Measurements from ENCODE around the gene SLC43A2.

The SLC43A2 gene

DNA sequence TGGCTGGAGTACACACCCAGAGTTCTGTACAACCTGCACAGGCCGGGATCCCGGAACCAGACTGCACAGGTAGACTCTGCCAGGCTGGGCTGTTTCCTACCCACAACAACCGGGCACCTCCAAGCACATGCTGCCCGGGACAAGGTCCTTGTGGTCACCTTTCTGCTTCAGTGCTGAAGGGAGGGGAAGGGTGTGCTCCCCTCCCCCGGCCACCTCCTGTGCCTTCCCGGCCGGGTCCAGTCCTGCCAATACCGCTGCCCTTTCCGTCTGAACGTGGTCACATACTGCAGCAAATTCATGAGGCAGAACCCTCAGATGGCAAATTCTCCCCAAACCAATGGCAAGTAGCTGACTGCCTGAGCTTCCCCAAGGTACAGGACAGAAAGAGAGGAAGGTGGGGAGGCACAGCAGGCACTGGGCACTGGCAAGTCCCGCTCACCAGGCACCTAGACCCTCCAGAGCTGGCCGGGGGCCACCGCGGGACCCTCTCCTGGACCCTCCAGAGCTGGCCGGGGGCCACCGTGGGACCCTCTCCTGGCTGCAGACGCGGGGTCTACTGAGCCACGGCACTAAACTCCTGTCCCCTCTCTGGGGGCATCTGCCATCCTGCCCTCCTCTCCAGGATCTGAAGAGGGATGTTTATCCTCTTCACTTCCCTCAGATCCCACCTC is 22.8 kb downstream of the SLC43A2 start:
- Mint-ChIP-seq H3K4me3 (no peak overlapping the region), H3K4me1 (peaks cover 9% of the 10 kb centered on the region)

DNA sequence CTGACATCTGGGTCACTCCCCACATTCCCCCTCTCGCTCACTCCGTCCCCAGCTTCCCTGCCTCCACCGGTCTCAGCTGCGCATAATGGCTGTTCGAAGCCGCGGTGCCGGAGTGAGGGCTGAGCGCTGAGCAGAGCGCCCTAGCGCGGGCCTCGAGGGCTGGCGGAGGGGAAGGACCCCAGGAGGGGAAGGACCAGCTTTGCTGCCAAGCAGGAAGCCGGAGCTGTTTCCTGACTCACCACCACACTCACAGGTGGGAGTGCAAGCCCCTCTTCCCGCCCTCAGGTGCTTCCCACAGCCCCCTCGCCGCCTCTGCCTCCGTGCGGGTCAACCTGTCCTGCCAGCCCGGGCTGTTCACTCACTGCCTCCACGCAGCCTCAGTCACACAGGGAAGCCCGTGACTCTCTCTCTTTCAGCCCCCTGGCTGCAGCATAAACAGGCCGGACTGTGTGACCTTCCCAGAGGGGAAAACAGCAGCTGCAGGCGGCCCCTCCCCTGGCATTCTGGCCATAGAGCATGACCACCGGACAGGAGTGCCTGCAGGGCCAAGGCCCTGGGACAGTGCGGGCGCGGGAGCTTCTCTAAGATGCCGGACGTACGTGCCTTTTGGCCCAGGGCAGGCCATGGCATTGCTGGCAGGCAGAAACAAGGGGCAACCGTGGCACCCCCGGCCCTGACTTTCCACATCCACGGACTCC is 23.7 kb downstream of the SLC43A2 start:
- Mint-ChIP-seq H3K4me1 (peaks cover 9% of the 10 kb centered on the region), H3K27me3 (no peaks in the 10 kb centered on the region), H3K27ac (ENCODE audit: low read depth) (no peak overlapping the region), H3K4me3 (no peak overlapping the region), H3K36me3 (ENCODE audit: insufficient read depth) (peaks cover 2% of the 10 kb centered on the region), H3K9me3 (no peaks in the 10 kb centered on the region)
- no peak for DNase-seq (ENCODE audit: low spot score in 2 of 2)
- no peak for ATAC-seq (replicated peaks; ENCODE audit: extremely low read depth, poor library complexity, severe bottlenecking)

More for the DNA sequence above, 22.8 kb downstream of the SLC43A2 start:
- Mint-ChIP-seq H3K36me3 (ENCODE audit: insufficient read depth) (peaks cover 2% of the 10 kb centered on the region), H3K27me3 (no peaks in the 10 kb centered on the region), H3K27ac (ENCODE audit: low read depth) (no peak overlapping the region), H3K9me3 (no peaks in the 10 kb centered on the region)
- DNase-seq (ENCODE audit: low spot score in 2 of 2) (no peak), ATAC-seq (replicated peaks; ENCODE audit: extremely low read depth, poor library complexity, severe bottlenecking) (no peak)

GRCh38 chr17:1601571-1601970 is 27.1 kb downstream of the SLC43A2 start:
- H3K4me3 Mint-ChIP-seq, result no peak overlapping the region
- no peaks in the 10 kb centered on the region for H3K4me1 Mint-ChIP-seq
- no peak for DNase-seq (ENCODE audit: low spot score in 2 of 2)
- no peak overlapping the region for H3K27ac Mint-ChIP-seq (ENCODE audit: low read depth)
- H3K9me3 Mint-ChIP-seq, result no peaks in the 10 kb centered on the region
- no peaks in the 10 kb centered on the region for H3K27me3 Mint-ChIP-seq
- H3K36me3 Mint-ChIP-seq (ENCODE audit: insufficient read depth), result peaks cover 2% of the 10 kb centered on the region
- no peak for ATAC-seq (replicated peaks; ENCODE audit: extremely low read depth, poor library complexity, severe bottlenecking)

DNA sequence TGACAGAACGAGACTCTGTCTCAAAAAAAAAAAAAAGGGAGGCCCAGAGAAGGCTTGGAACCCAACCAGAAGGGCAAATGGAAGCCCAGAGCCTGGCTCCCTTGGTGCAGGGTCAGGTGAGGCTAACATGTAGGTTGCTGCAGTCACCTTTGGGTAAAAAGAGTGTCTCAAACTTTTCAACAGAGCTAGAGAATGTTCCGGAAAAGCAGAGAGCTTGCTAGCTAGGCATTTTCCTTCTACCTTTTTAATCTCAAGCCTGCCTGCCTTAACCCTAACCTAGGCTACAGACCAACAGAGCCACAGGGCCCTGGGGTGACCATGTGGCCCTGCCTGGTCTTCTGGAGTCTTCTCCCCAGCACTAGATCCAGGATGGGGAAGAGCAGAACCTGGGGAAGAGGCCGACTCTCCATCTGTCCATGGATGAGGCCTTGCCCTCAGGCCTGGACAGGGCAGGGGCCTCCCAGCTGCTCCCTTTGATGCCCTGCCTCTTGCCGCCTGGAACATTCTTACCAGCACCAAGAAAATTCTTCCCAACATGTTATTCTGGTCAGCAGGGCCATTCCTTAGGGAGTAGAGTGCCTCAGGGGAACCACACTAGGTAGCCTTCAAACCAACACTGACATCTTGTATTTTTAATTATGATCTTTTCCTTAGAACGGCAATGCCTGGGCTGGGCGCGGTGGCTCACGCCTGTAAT is 30.1 kb downstream of the SLC43A2 start:
- Mint-ChIP-seq H3K27me3 (no peaks in the 10 kb centered on the region), H3K4me1 (no peaks in the 10 kb centered on the region), H3K4me3 (no peak overlapping the region), H3K36me3 (ENCODE audit: insufficient read depth) (no peaks in the 10 kb centered on the region), H3K27ac (ENCODE audit: low read depth) (no peak overlapping the region), H3K9me3 (no peaks in the 10 kb centered on the region)
- DNase-seq (ENCODE audit: low spot score in 2 of 2) (no peak), ATAC-seq (replicated peaks; ENCODE audit: extremely low read depth, poor library complexity, severe bottlenecking) (no peak)

DNA sequence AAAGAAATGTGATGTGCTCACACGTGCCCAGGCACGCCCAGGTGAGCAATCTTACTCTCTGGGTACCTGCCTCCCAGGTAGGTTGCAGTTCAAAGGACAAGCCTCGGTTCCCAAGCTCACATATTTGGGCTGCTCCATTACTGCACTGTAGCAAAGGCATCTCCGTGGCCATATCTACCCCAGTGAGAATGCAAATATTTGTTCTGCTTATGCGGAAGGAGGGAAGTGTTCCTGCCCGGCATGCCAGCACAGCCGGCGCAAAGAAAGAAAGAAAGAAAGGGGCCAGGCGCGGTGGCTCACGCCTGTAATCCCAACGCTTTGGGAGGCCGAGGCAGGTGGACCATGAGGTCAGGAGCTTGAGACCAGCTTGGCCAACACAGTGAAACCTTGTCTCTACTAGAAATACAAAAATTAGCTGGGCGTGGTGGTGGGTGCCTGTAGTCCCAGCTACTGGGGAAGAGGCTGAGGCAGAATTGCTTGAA is 30.7 kb downstream of the SLC43A2 start:
- H3K27ac Mint-ChIP-seq (ENCODE audit: low read depth), result no peak overlapping the region

GRCh38 chr17:1593630-1593931 is 35.1 kb downstream of the SLC43A2 start:
- H3K27ac Mint-ChIP-seq (ENCODE audit: low read depth), result no peak overlapping the region
- no peaks in the 10 kb centered on the region for H3K27me3 Mint-ChIP-seq
- no peaks in the 10 kb centered on the region for H3K4me1 Mint-ChIP-seq
- H3K36me3 Mint-ChIP-seq (ENCODE audit: insufficient read depth), result peaks cover 4% of the 10 kb centered on the region
- no peak overlapping the region for H3K4me3 Mint-ChIP-seq
- ATAC-seq (replicated peaks; ENCODE audit: extremely low read depth, poor library complexity, severe bottlenecking) (no peak), DNase-seq (ENCODE audit: low spot score in 2 of 2) (no peak)
- no peaks in the 10 kb centered on the region for H3K9me3 Mint-ChIP-seq

More for the DNA sequence above, 30.7 kb downstream of the SLC43A2 start:
- Mint-ChIP-seq H3K36me3 (ENCODE audit: insufficient read depth) (peaks cover 2% of the 10 kb centered on the region), H3K27me3 (no peaks in the 10 kb centered on the region), H3K4me1 (no peaks in the 10 kb centered on the region), H3K9me3 (no peaks in the 10 kb centered on the region), H3K4me3 (no peak overlapping the region)
- DNase-seq (ENCODE audit: low spot score in 2 of 2), result no peak
- no peak for ATAC-seq (replicated peaks; ENCODE audit: extremely low read depth, poor library complexity, severe bottlenecking)

DNA sequence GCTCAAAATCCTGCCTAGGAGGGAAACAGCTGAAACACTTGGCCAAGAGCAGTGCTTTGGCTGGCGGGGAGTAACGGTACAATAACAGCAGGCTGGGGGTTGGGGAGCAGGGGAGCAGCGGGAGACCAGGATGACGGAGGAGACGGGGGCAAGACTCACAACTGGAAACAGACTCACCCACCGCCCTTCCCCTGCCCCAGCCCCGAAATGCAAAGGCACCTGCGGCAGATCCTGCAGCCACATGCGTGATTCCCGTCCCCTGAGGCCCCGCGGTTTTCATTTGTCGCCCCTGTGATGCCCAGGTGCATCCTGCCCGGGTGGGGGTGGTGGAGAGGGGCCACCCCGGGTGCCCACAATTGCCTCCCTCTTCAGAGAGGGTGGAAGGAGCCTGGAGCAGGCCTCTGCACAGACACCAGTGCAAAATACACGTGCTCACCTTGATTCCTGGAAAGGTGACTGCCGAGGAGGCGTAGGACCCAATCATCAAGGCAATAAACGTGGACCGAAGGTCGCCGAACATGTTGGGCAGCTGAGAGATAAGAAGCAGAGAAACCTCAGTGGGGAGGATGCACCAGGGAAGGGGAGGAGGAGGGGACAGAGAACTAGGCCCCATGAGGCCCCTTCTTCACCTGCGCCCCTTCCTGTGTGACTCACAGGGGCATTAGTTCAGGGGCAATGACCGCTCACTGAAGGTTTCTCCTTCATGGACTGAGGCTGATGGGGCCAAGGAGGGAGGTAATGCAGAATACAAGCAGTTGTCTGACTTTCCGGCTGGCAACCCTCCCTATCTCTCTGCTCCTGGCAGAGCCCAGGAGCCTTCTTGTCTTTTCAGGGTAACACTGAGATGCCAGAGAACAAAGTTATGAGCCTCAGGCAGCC is 35.6 kb downstream of the SLC43A2 start:
- no peak for DNase-seq (ENCODE audit: low spot score in 2 of 2)
- H3K27ac Mint-ChIP-seq (ENCODE audit: low read depth), result no peak overlapping the region
- no peaks in the 10 kb centered on the region for H3K27me3 Mint-ChIP-seq
- peaks cover 6% of the 10 kb centered on the region for H3K36me3 Mint-ChIP-seq (ENCODE audit: insufficient read depth)
- no peak for ATAC-seq (replicated peaks; ENCODE audit: extremely low read depth, poor library complexity, severe bottlenecking)
- H3K4me1 Mint-ChIP-seq, result no peaks in the 10 kb centered on the region
- no peak overlapping the region for H3K4me3 Mint-ChIP-seq
- no peaks in the 10 kb centered on the region for H3K9me3 Mint-ChIP-seq

DNA sequence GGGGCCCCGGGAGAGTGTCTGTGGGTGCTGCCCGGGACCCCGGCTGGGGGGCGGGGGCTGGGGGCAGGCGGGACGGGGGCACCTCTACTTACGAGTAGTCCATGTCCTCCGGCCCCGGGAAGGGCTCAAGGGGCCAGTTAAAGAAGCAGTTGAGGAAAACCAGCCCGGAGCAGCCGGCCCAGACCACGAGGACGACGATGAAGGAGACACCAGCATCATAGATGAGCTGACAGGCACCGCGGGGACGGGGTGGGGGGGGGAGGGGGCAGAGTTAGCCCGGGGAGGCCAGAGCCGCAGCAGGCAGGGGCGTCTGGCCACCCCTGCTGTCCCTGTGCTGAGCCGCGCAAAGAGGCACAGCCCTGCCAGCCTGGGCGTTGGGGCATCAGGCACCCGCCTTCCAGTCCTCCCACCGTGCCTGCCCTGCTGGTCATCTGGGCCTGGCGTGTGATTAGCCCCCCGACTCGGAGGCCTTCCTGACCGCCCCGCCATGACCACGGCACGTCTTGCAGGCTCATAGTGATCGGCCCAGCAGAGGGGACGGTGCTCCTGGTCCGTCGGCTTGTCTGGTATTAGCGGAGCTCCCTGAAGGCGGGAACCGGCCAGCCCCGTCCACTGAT is 37.1 kb downstream of the SLC43A2 start:
- ATAC-seq (replicated peaks; ENCODE audit: extremely low read depth, poor library complexity, severe bottlenecking) (no peak), DNase-seq (ENCODE audit: low spot score in 2 of 2) (no peak)
- Mint-ChIP-seq H3K36me3 (ENCODE audit: insufficient read depth) (peaks cover 6% of the 10 kb centered on the region), H3K9me3 (no peaks in the 10 kb centered on the region), H3K4me1 (no peaks in the 10 kb centered on the region), H3K27ac (ENCODE audit: low read depth) (no peak overlapping the region), H3K4me3 (no peak overlapping the region), H3K27me3 (no peaks in the 10 kb centered on the region)

GRCh38 chr17:1590747-1591473 is 37.7 kb downstream of the SLC43A2 start:
- DNase-seq (ENCODE audit: low spot score in 2 of 2) (no peak), ATAC-seq (replicated peaks; ENCODE audit: extremely low read depth, poor library complexity, severe bottlenecking) (no peak)
- Mint-ChIP-seq H3K27ac (ENCODE audit: low read depth) (no peak overlapping the region), H3K9me3 (no peaks in the 10 kb centered on the region), H3K4me1 (no peaks in the 10 kb centered on the region), H3K4me3 (no peak overlapping the region), H3K27me3 (no peaks in the 10 kb centered on the region), H3K36me3 (ENCODE audit: insufficient read depth) (peaks cover 6% of the 10 kb centered on the region)

DNA sequence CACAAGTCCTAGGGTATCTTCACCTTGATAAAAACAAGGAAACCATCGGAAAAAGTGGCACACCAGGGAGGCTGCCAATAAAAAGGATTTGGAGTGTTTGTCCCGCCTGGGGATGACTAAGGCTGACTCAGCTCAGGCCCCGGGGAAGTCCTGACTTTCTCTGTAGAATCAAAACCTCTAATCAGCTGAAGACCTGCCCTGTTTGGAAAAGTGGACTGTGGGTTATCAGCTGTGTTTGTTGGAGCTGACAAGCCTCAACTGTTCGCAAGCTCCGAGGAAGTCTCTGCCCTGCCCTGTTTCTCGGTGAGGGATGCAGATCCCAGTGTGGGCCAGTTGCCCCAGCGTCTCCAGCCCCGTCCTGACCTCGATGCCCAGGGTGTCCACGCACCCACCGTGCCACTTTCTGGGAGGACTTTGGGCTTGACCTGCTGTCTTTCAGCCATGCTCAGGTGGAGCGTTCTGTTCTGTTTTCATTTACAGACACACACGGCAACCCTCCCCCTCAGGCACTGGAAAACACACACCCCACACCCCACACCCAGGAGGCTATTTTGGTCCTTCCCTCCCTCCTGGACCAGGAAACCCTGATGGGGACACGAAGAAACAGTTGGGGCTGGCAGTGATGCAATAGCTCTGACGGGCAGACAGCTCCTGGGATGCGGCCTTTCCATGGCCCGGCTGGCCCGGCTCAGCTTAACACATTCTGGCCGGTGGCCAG is 38.4 kb downstream of the SLC43A2 start:
- DNase-seq (ENCODE audit: low spot score in 2 of 2), result no peak
- no peaks in the 10 kb centered on the region for H3K9me3 Mint-ChIP-seq

GRCh38 chr17:1588821-1589585 is 39.6 kb downstream of the SLC43A2 start:
- DNase-seq (ENCODE audit: low spot score in 2 of 2) (no peak), ATAC-seq (replicated peaks; ENCODE audit: extremely low read depth, poor library complexity, severe bottlenecking) (no peak)
- Mint-ChIP-seq H3K9me3 (no peaks in the 10 kb centered on the region), H3K27ac (ENCODE audit: low read depth) (no peak overlapping the region), H3K27me3 (no peaks in the 10 kb centered on the region), H3K4me1 (no peaks in the 10 kb centered on the region), H3K36me3 (ENCODE audit: insufficient read depth) (peaks cover 6% of the 10 kb centered on the region), H3K4me3 (no peak overlapping the region)

More for the DNA sequence above, 38.4 kb downstream of the SLC43A2 start:
- ATAC-seq (replicated peaks; ENCODE audit: extremely low read depth, poor library complexity, severe bottlenecking), result no peak
- Mint-ChIP-seq H3K27me3 (no peaks in the 10 kb centered on the region), H3K4me3 (no peak overlapping the region), H3K36me3 (ENCODE audit: insufficient read depth) (peaks cover 6% of the 10 kb centered on the region), H3K27ac (ENCODE audit: low read depth) (no peak overlapping the region), H3K4me1 (no peaks in the 10 kb centered on the region)

All from central memory CD8-positive, alpha-beta T cell (primary cell).